SU-DHL-6 (cell line): ENCODE data around the gene BOLA3.

Experiments
- H2AFZ ChIP-seq: fragments of 200-600 bp; sonication (generic); 2 replicates; pipeline ENCODE4 v1.6.1; 2014; ENCODE audit warnings: low read depth, mild to moderate bottlenecking, moderate library complexity, mixed read lengths, antibody characterized with exemption, low read length; ENCODE audit not compliant: severe bottlenecking
- H3F3A ChIP-seq: fragments of 200-600 bp; shearing (Covaris generic); 2 replicates; pipeline ENCODE4 v1.6.0; 2016; ENCODE audit warnings: antibody characterized with exemption, mild to moderate bottlenecking; ENCODE audit not compliant: insufficient read depth
- H3K27ac ChIP-seq: fragments of 200-600 bp; sonication (generic); 2 replicates; pipeline ENCODE4 v1.5.1; 2016; ENCODE audit warnings: low read depth, mild to moderate bottlenecking, low read length, moderate library complexity, mixed read lengths
- H3K27me3 ChIP-seq: fragments of 200-600 bp; sonication (generic), shearing (Covaris generic); 2 replicates; pipeline ENCODE4 v1.6.0; 2014; ENCODE audit warnings: mild to moderate bottlenecking, low read length
- H3K36me3 ChIP-seq: fragments of 200-600 bp; sonication (generic); 2 replicates; pipeline ENCODE4 v1.6.1; 2014; ENCODE audit warnings: mild to moderate bottlenecking, low read length, mixed read lengths
- H3K4me2 ChIP-seq: fragments of 300-600, 200-600 bp; shearing (Covaris generic), sonication (generic); 2 replicates; pipeline ENCODE4 v1.6.0; 2014; ENCODE audit warnings: low read length, low read depth, mild to moderate bottlenecking; ENCODE audit not compliant: poor library complexity, severe bottlenecking
- H3K4me3 ChIP-seq: fragments of 200-600 bp; sonication (generic); 2 replicates; pipeline ENCODE4 v1.5.1; 2014; ENCODE audit warnings: antibody characterized with exemption, low read length, mild to moderate bottlenecking, mixed read lengths; ENCODE audit not compliant: insufficient read depth, poor library complexity, severe bottlenecking
- H3K79me2 ChIP-seq: fragments of 200-600 bp; sonication (generic); 2 replicates; pipeline ENCODE4 v1.6.1; 2014; ENCODE audit warnings: mild to moderate bottlenecking, low read length, moderate library complexity; ENCODE audit not compliant: insufficient read depth
- H3K9ac ChIP-seq: fragments of 200-600 bp; sonication (generic); 2 replicates; pipeline ENCODE4 v1.7.0; 2014; ENCODE audit warnings: mild to moderate bottlenecking, low read length
- H3K9me2 ChIP-seq: fragments of 200-600 bp; sonication (generic); replicated peaks from 2 replicates; pipeline ENCODE4 v1.6.1; 2014; ENCODE audit warnings: low read length; ENCODE audit not compliant: insufficient read depth
- H3K9me3 ChIP-seq: fragments of 200-600 bp; sonication (generic); 2 replicates; pipeline ENCODE4 v1.6.1; 2014; ENCODE audit warnings: low read length, mixed read lengths; ENCODE audit not compliant: insufficient read depth
- H4K20me1 ChIP-seq: fragments of 200-600 bp; sonication (generic); 2 replicates; pipeline ENCODE4 v1.6.1; 2014; ENCODE audit warnings: low read depth, mild to moderate bottlenecking, antibody characterized with exemption, low read length, moderate library complexity, mixed read lengths
- CTCF ChIP-seq: fragments of 200-600 bp; sonication (generic); IDR thresholded peaks from one replicate; pipeline ENCODE4 v1.5.1; 2017; ENCODE audit warnings: antibody characterized with exemption, mild to moderate bottlenecking, low read length, moderate library complexity; ENCODE audit not compliant: insufficient read depth, poor library complexity, severe bottlenecking
- EZH2phosphoT487 ChIP-seq: fragments of 200-600 bp; sonication (generic), shearing (Covaris generic); conservative IDR thresholded peaks from 2 replicates; pipeline ENCODE4 v1.6.1; 2018; ENCODE audit warnings: mild to moderate bottlenecking, antibody characterized with exemption, low read length, moderate library complexity, mixed read lengths

Gene BOLA3

GRCh38 chr2:74101574-74102300, 46.0 kb downstream of the BOLA3 start:
- Histone ChIP-seq H3F3A (no peaks in the 10 kb centered on the region), H3K79me2 (no peaks in the 10 kb centered on the region), H3K4me3 (no peak overlapping the region), H2AFZ (no peak overlapping the region), H3K9me2 (no peaks in the 10 kb centered on the region), H3K27me3 (no peaks in the 10 kb centered on the region), H3K27ac (no peak overlapping the region), H3K9ac (no peak overlapping the region), H4K20me1 (no peaks in the 10 kb centered on the region), H3K4me2 (no peak overlapping the region), H3K36me3 (no peaks in the 10 kb centered on the region), H3K9me3 (no peaks in the 10 kb centered on the region)
- TF ChIP-seq CTCF (no peak), EZH2phosphoT487 (no peak)

- Histone ChIP-seq H3K79me2 (no peaks in the 10 kb centered on the region), H3K27me3 (no peaks in the 10 kb centered on the region), H3K9me2 (no peaks in the 10 kb centered on the region), H2AFZ (no peak overlapping the region), H4K20me1 (no peaks in the 10 kb centered on the region), H3K27ac (no peak overlapping the region), H3K36me3 (no peaks in the 10 kb centered on the region), H3K4me3 (no peak overlapping the region), H3F3A (no peaks in the 10 kb centered on the region), H3K9ac (no peak overlapping the region), H3K4me2 (no peak overlapping the region), H3K9me3 (no peaks in the 10 kb centered on the region)
- TF ChIP-seq EZH2phosphoT487, result no peak
- no peak for TF ChIP-seq CTCF
Observed at GRCh38 chr2:74100254-74101216, 47.2 kb downstream of the BOLA3 start.

- H3F3A ChIP-seq, result no peaks in the 10 kb centered on the region
- H3K4me2 ChIP-seq, result no peak overlapping the region
- no peaks in the 10 kb centered on the region for H3K9me2 ChIP-seq
- H4K20me1 ChIP-seq, result no peaks in the 10 kb centered on the region
- no peak for TF ChIP-seq CTCF
- TF ChIP-seq EZH2phosphoT487, result no peak
- H2AFZ ChIP-seq, result no peak overlapping the region
- H3K9me3 ChIP-seq, result no peaks in the 10 kb centered on the region
- no peak overlapping the region for H3K9ac ChIP-seq
- H3K36me3 ChIP-seq, result no peaks in the 10 kb centered on the region
- H3K27me3 ChIP-seq, result no peaks in the 10 kb centered on the region
- no peak overlapping the region for H3K27ac ChIP-seq
- no peak overlapping the region for H3K4me3 ChIP-seq
- no peaks in the 10 kb centered on the region for H3K79me2 ChIP-seq
Observed at GRCh38 chr2:74099835-74100234, 47.9 kb downstream of the BOLA3 start.
